Frontal cortex (tissue), 4 donors: Measurements from ENCODE around the gene TEKT5. TPM values are rescaled to one million over a fixed set of nuclear protein-coding genes. Genes with fewer than 3 reads are reported as not detected.
"Not testable (repeated sequence)": the region's sequence is repeated elsewhere in the genome, so short reads cannot be mapped to it uniquely, and the experiment has no call there.

Experiments used
- DNase-seq, 2 donors: peaks; one replicate each; pipeline ENCODE4 v3.0.0; 2012; ENCODE audit warnings: low spot score in 2 of 2
- FAIRE-seq: peaks from 2 replicates; lab custom pipeline; 2012; peaks lifted over from hg19 to GRCh38; lab: Jason Lieb, UNC
- total RNA-seq: library from RNA; depleted of rRNA; stranded (reverse); fragments of >200 nt; gene quantifications from one replicate; pipeline ENCODE4 v1.2.3, GENCODE V29; 2014
- donor health status: control.
- donor health status: control.
- donor health status: control.

TEKT5 gene
- total RNA-seq, 1 donor from 2014 or later: 1.6 TPM

- FAIRE-seq (no peak), DNase-seq (no peak)
Observed at GRCh38 chr16:10688291-10688690, 6.4 kb downstream of the TEKT5 start.

- FAIRE-seq (no peak), DNase-seq (no peak)
Observed at GRCh38 chr16:10685709-10686108, 9.0 kb downstream of the TEKT5 start.

- FAIRE-seq: no peak
- no peak for DNase-seq
Observed at GRCh38 chr16:10684511-10685151, 10.1 kb downstream of the TEKT5 start.

GRCh38 chr16:10683170-10683569, 11.6 kb downstream of the TEKT5 start:
- DNase-seq (no peak), FAIRE-seq (no peak)

- FAIRE-seq: no peak
- no peak for DNase-seq
Observed at GRCh38 chr16:10682604-10683003, 12.1 kb downstream of the TEKT5 start.

- FAIRE-seq: no peak
- no peak for DNase-seq
Observed at GRCh38 chr16:10681310-10682308, 13.1 kb downstream of the TEKT5 start.

- DNase-seq (no peak), FAIRE-seq (no peak)
Observed at GRCh38 chr16:10679921-10680320, 14.8 kb downstream of the TEKT5 start.

- DNase-seq, FAIRE-seq: not testable (repeated sequence)
Observed at GRCh38 chr16:10679441-10679840, 15.3 kb downstream of the TEKT5 start.

GRCh38 chr16:10678655-10679054, 16.1 kb downstream of the TEKT5 start:
- FAIRE-seq (no peak), DNase-seq (no peak)

GRCh38 chr16:10676284-10676683, 18.4 kb downstream of the TEKT5 start:
- no peak for DNase-seq
- no peak for FAIRE-seq

- FAIRE-seq (no peak), DNase-seq (no peak)
Observed at GRCh38 chr16:10675861-10676260, 18.9 kb downstream of the TEKT5 start.

GRCh38 chr16:10675216-10675615, 19.5 kb downstream of the TEKT5 start:
- DNase-seq (no peak), FAIRE-seq (no peak)

GRCh38 chr16:10671729-10672128, 23.0 kb downstream of the TEKT5 start:
- no peak for FAIRE-seq

GRCh38 chr16:10669791-10670190, 24.9 kb downstream of the TEKT5 start:
- FAIRE-seq (no peak), DNase-seq (no peak)

More at GRCh38 chr16:10671729-10672128, 23.0 kb downstream of the TEKT5 start:
- no peak for DNase-seq

GRCh38 chr16:10668322-10669045, 26.2 kb downstream of the TEKT5 start:
- FAIRE-seq (no peak), DNase-seq (no peak)

- no peak for FAIRE-seq
- no peak for DNase-seq
Observed at GRCh38 chr16:10667239-10667638, 27.5 kb downstream of the TEKT5 start.

- DNase-seq (no peak), FAIRE-seq (no peak)
Observed at GRCh38 chr16:10666291-10666690, 28.4 kb downstream of the TEKT5 start.

- DNase-seq (no peak), FAIRE-seq (no peak)
Observed at GRCh38 chr16:10665166-10665565, 29.6 kb downstream of the TEKT5 start.

- FAIRE-seq: no peak
Observed at GRCh38 chr16:10664720-10665126, 30.0 kb downstream of the TEKT5 start.

GRCh38 chr16:10663744-10664143, 31.0 kb downstream of the TEKT5 start:
- no peak for FAIRE-seq
- no peak for DNase-seq

More at GRCh38 chr16:10664720-10665126, 30.0 kb downstream of the TEKT5 start:
- DNase-seq: no peak
